ENCODE measurements around the gene NEIL3. TPM values are rescaled to one million over a fixed set of nuclear protein-coding genes. Genes with fewer than 3 reads are reported as not detected.

The NEIL3 gene, protein sequence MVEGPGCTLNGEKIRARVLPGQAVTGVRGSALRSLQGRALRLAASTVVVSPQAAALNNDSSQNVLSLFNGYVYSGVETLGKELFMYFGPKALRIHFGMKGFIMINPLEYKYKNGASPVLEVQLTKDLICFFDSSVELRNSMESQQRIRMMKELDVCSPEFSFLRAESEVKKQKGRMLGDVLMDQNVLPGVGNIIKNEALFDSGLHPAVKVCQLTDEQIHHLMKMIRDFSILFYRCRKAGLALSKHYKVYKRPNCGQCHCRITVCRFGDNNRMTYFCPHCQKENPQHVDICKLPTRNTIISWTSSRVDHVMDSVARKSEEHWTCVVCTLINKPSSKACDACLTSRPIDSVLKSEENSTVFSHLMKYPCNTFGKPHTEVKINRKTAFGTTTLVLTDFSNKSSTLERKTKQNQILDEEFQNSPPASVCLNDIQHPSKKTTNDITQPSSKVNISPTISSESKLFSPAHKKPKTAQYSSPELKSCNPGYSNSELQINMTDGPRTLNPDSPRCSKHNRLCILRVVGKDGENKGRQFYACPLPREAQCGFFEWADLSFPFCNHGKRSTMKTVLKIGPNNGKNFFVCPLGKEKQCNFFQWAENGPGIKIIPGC
- total RNA-seq, result under 1 TPM in 2 of 4 donors, not detected in 2; 0.41 to 0.95 TPM

DNA sequence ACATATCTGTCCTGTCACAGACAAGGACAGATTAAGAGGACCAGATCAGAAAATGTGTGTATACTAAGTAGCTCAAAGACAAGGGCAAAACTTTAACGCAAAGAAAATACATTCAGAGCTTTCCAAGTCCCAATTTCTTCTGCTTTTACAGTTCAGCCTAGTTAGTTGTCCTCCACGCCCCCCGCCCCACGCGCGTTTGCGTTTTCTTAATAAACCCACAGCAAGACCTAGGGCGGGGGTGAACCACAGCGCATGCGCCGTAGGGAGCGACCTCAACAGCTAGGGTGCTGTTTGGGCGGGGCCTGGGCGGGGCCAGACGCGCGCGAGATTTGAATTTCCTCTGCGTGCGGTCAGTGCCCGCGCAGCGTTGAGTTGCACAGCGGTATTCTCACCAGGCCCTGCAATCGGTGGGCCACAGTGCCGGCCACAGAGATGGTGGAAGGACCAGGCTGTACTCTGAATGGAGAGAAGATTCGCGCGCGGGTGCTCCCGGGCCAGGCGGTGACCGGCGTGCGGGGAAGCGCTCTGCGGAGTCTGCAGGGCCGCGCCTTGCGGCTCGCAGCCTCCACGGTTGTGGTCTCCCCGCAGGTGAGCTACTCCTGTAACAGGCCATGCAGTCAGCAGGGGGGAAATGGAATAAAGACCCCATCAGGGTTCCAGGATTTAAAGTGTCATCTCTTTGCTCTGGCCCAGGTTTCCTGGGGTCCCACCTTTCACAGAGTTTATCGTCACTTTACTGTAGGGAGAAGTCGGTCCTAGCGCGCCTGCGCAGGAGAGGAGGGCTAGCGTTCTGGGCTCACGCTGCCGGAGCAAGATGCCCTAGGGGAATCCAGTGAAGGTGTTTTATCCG is at the start of gene NEIL3:
Gene NEIL3 (plus strand): TSS at position 353 of the 850 bp plus-strand sequence. CDS start 80 bp downstream, at position 433.
- Histone ChIP-seq H3K4me1 (peaks cover 6 to 8% (median 7%) of the 10 kb centered on the region in 4 donors), H3K36me3 (no peaks in the 10 kb centered on the region), H3K4me3 (peak within 1 kb of the TSS; percentile 36 to 69 (median 57)), H3K27ac (peak within 1 kb of the TSS in 3 of 4 donors; percentile 6 to 42 (median 13)), H3K27me3 (no peaks in the 10 kb centered on the region), H3K9me3 (no peaks in the 10 kb centered on the region)
- WGBS, 2 donors (ENCODE audit: low coverage in 1 of 2), result 1 to 10% methylated on average over 2 to 50 of the region's 52 CpGs
- no peak for TF ChIP-seq CTCF (IDR thresholded peaks at IDR 0.05)
- no peak for TF ChIP-seq POLR2A (IDR thresholded peaks at IDR 0.05)
- TF ChIP-seq POLR2AphosphoS5 (IDR thresholded peaks at IDR 0.05), result no peak
- TF ChIP-seq EP300 (IDR thresholded peaks at IDR 0.05; ENCODE audit: low read depth), result no peak
- in situ Hi-C loops (cut with MboI; ENCODE audit: low pct_ligation_motif_present in 1 of 4, low pct_unique_long_range_greater_than_20kb in 1 of 4, low sequenced_read_pairs in 3 of 4) (no loop called here), intact Hi-C loops (cut with DNase I; ENCODE audit: low total_unique reads) (no loop called here)
- DNase-seq, result peak; percentile 94

GRCh38 chr4:177263818-177264217 is 45.9 kb upstream of the NEIL3 start:
- 86 to 87% methylated on average over 4 to 7 of the region's 7 CpGs for WGBS, 2 donors (ENCODE audit: low coverage in 1 of 2)
- Histone ChIP-seq H3K4me1 (peaks cover 0 to 8% (median 2%) of the 10 kb centered on the region in 4 donors), H3K36me3 (no peaks in the 10 kb centered on the region), H3K4me3 (no peak overlapping the region), H3K27ac (no peak overlapping the region), H3K9me3 (no peaks in the 10 kb centered on the region), H3K27me3 (no peaks in the 10 kb centered on the region)
- no peak for DNase-seq
- intact Hi-C loops (cut with DNase I; ENCODE audit: low total_unique reads), result no loop called here
- in situ Hi-C loops (cut with MboI; ENCODE audit: low pct_ligation_motif_present in 1 of 4, low pct_unique_long_range_greater_than_20kb in 1 of 4, low sequenced_read_pairs in 3 of 4), result no loop called here
- no peak for TF ChIP-seq EP300 (IDR thresholded peaks at IDR 0.05; ENCODE audit: low read depth)
- TF ChIP-seq CTCF (IDR thresholded peaks at IDR 0.05), result no peak
- TF ChIP-seq POLR2AphosphoS5 (IDR thresholded peaks at IDR 0.05), result no peak
- no peak for TF ChIP-seq POLR2A (IDR thresholded peaks at IDR 0.05)

- in situ Hi-C loops (cut with MboI; ENCODE audit: low pct_ligation_motif_present in 1 of 4, low pct_unique_long_range_greater_than_20kb in 1 of 4, low sequenced_read_pairs in 3 of 4) (no loop called here), intact Hi-C loops (cut with DNase I; ENCODE audit: low total_unique reads) (no loop called here)
- DNase-seq, result no peak
- Histone ChIP-seq H3K27me3 (no peaks in the 10 kb centered on the region), H3K4me3 (no peak overlapping the region), H3K9me3 (no peaks in the 10 kb centered on the region), H3K27ac (no peak overlapping the region), H3K36me3 (no peaks in the 10 kb centered on the region), H3K4me1 (peaks cover 0 to 8% (median 2%) of the 10 kb centered on the region in 4 donors)
- 33 to 42% methylated on average over 2 of the region's 2 CpGs for WGBS, 2 donors (ENCODE audit: low coverage in 1 of 2)
- no peak for TF ChIP-seq POLR2A (IDR thresholded peaks at IDR 0.05)
- no peak for TF ChIP-seq CTCF (IDR thresholded peaks at IDR 0.05)
- no peak for TF ChIP-seq EP300 (IDR thresholded peaks at IDR 0.05; ENCODE audit: low read depth)
- no peak for TF ChIP-seq POLR2AphosphoS5 (IDR thresholded peaks at IDR 0.05)
These were observed 44.8 kb upstream of the NEIL3 start for GRCh38 chr4:177264788-177265422.

Data from transverse colon (tissue), 4 donors.